Hepatocyte (in vitro differentiated cells): ENCODE measurements around the gene PSMG2. TPM values are rescaled to one million over a fixed set of nuclear protein-coding genes. Genes with fewer than 3 reads are reported as not detected.

ENCODE experiments used
- DNase-seq: peaks from one replicate; pipeline ENCODE4 v3.0.0-alpha.2; 2016; ENCODE audit warnings: low spot score
- H2AFZ ChIP-seq: fragments of 200-600 bp; sonication (generic); 2 replicates; pipeline ENCODE4 v1.6.0; 2016; ENCODE audit warnings: antibody characterized with exemption, mild to moderate bottlenecking
- H3K27ac ChIP-seq: fragments of 200-600 bp; sonication (generic); 2 replicates; pipeline ENCODE4 v1.5.1; 2016; ENCODE audit warnings: mild to moderate bottlenecking
- H3K27me3 ChIP-seq: fragments of 200-600 bp; sonication (generic); 2 replicates; pipeline ENCODE4 v1.6.1; 2016
- H3K36me3 ChIP-seq: fragments of 200-600 bp; sonication (generic); replicated peaks from 2 replicates; pipeline ENCODE4 v1.5.1; 2016; ENCODE audit warnings: low read depth; ENCODE audit not compliant: insufficient read depth
- H3K4me1 ChIP-seq: fragments of 200-600 bp; sonication (generic); 2 replicates; pipeline ENCODE4 v1.5.1; 2016; ENCODE audit warnings: mild to moderate bottlenecking, moderate library complexity; ENCODE audit not compliant: insufficient read depth
- H3K4me2 ChIP-seq: fragments of 200-600 bp; sonication (generic); 2 replicates; pipeline ENCODE4 v1.6.0; 2016
- H3K4me3 ChIP-seq: fragments of 200-600 bp; sonication (generic); 2 replicates; pipeline ENCODE4 v1.5.1; 2016; ENCODE audit warnings: mild to moderate bottlenecking
- H3K79me2 ChIP-seq: fragments of 200-600 bp; sonication (generic); 2 replicates; pipeline ENCODE4 v1.6.0; 2017; ENCODE audit warnings: mild to moderate bottlenecking
- H3K9me2 ChIP-seq: fragments of 200-600 bp; sonication (generic); replicated peaks from 2 replicates; pipeline ENCODE4 v1.6.0; 2017; ENCODE audit warnings: mild to moderate bottlenecking; ENCODE audit not compliant: insufficient read depth
- H3K9me3 ChIP-seq: fragments of 200-600 bp; sonication (generic); 2 replicates; pipeline ENCODE4 v1.5.1; 2016; ENCODE audit warnings: low read depth, mild to moderate bottlenecking
- H4K20me1 ChIP-seq: fragments of 200-600 bp; sonication (generic); 2 replicates; pipeline ENCODE4 v1.6.0; 2016; ENCODE audit warnings: mild to moderate bottlenecking; ENCODE audit not compliant: insufficient read depth, poor library complexity, severe bottlenecking
- CTCF ChIP-seq: fragments of 200-600 bp; sonication (generic); IDR thresholded peaks from 2 replicates; pipeline ENCODE4 v1.5.1; 2016; ENCODE audit warnings: antibody characterized with exemption, mild to moderate bottlenecking; ENCODE audit not compliant: poor library complexity
- EZH2 ChIP-seq: fragments of 200-600 bp; sonication (generic); IDR thresholded peaks from 2 replicates; pipeline ENCODE4 v1.6.1; 2016; ENCODE audit warnings: antibody characterized with exemption, mild to moderate bottlenecking, borderline replicate concordance
- EZH2phosphoT487 ChIP-seq: fragments of 200-600 bp; sonication (generic); IDR thresholded peaks from one replicate; pipeline ENCODE4 v1.6.1; 2018; ENCODE audit warnings: antibody characterized with exemption, mild to moderate bottlenecking, low read depth, moderate library complexity; ENCODE audit not compliant: unreplicated experiment, severe bottlenecking
- WGBS: methylation state at CpG from one replicate; pipeline ENCODE4 v1.1.6; 2016; ENCODE audit warnings: low lambda C conversion rate; ENCODE audit errors: missing lambda C conversion rate; 5-methylcytosine and 5-hydroxymethylcytosine counted together
- polyA plus RNA-seq: library from polyadenylated mRNA; unstranded; fragments of >200 nt; fragmentation: Nextera tagmentation; extraction: Ambion mirVana; gene quantifications from 2 replicates; pipeline ENCODE4 v1.2.1, GENCODE V29; 2016
- total RNA-seq: library from RNA; depleted of rRNA; stranded (reverse); fragments of >200 nt; gene quantifications from 2 replicates; pipeline ENCODE4 v1.2.3, GENCODE V29; 2014

Gene PSMG2
- total and polyA plus RNA-seq, 2 experiments from 2014 or later: 76.2 to 79.4 TPM

- H3K4me1 ChIP-seq: no peaks in the 10 kb centered on the region
- DNase-seq: peak; percentile 75
- no peak overlapping the region for H3K4me2 ChIP-seq
- H3K79me2 ChIP-seq: peaks cover 11% of the 10 kb centered on the region
- H3K9me2 ChIP-seq: no peaks in the 10 kb centered on the region
- WGBS: 79% methylated on average over 9 of the region's 9 CpGs
- H3K9me3 ChIP-seq: no peaks in the 10 kb centered on the region
- H3K27ac ChIP-seq: peak overlapping the region; percentile 7
- no peaks in the 10 kb centered on the region for H3K27me3 ChIP-seq
- peaks cover 8% of the 10 kb centered on the region for H4K20me1 ChIP-seq
- TF ChIP-seq EZH2: no peak
- TF ChIP-seq CTCF: peak; percentile 94
- H3K36me3 ChIP-seq: no peaks in the 10 kb centered on the region
- no peak overlapping the region for H2AFZ ChIP-seq
- H3K4me3 ChIP-seq: no peak overlapping the region
Measured at GRCh38 chr18:12659904-12660605, 42.8 kb upstream of the PSMG2 start.

GRCh38 chr18:12668041-12668440 lies 34.8 kb upstream of the PSMG2 start:
- no peaks in the 10 kb centered on the region for H3K9me2 ChIP-seq
- no peak overlapping the region for H2AFZ ChIP-seq
- 94% methylated on average over 5 of the region's 5 CpGs for WGBS
- H3K4me1 ChIP-seq: no peaks in the 10 kb centered on the region
- H3K27ac ChIP-seq: no peak overlapping the region
- no peak overlapping the region for H3K4me2 ChIP-seq
- H3K79me2 ChIP-seq: no peaks in the 10 kb centered on the region
- no peak for DNase-seq
- H3K9me3 ChIP-seq: no peaks in the 10 kb centered on the region
- TF ChIP-seq CTCF: no peak
- TF ChIP-seq EZH2: no peak
- TF ChIP-seq EZH2phosphoT487: no peak
- no peaks in the 10 kb centered on the region for H3K36me3 ChIP-seq
- H3K27me3 ChIP-seq: no peaks in the 10 kb centered on the region
- H3K4me3 ChIP-seq: no peak overlapping the region
- no peaks in the 10 kb centered on the region for H4K20me1 ChIP-seq

- no peaks in the 10 kb centered on the region for H3K36me3 ChIP-seq
- H3K9me3 ChIP-seq: no peaks in the 10 kb centered on the region
- no peaks in the 10 kb centered on the region for H3K4me1 ChIP-seq
- no peaks in the 10 kb centered on the region for H4K20me1 ChIP-seq
- 74% methylated on average over 8 of the region's 8 CpGs for WGBS
- H3K9me2 ChIP-seq: no peaks in the 10 kb centered on the region
- no peak for TF ChIP-seq EZH2phosphoT487
- TF ChIP-seq CTCF: no peak
- no peak for TF ChIP-seq EZH2
- no peaks in the 10 kb centered on the region for H3K79me2 ChIP-seq
- H3K4me2 ChIP-seq: no peak overlapping the region
- no peak for DNase-seq
- no peak overlapping the region for H2AFZ ChIP-seq
- no peak overlapping the region for H3K4me3 ChIP-seq
- H3K27ac ChIP-seq: no peak overlapping the region
- H3K27me3 ChIP-seq: no peaks in the 10 kb centered on the region
Measured at GRCh38 chr18:12679183-12679786, 23.6 kb upstream of the PSMG2 start.
